Activated CD8-positive, alpha-beta memory T cell treated with anti-CD3 and anti-CD28 coated beads for 4 hours (primary cell): ENCODE results near the gene ST8SIA4.
"Not testable (repeated sequence)": the region's sequence is repeated elsewhere in the genome, so short reads cannot be mapped to it uniquely, and the experiment has no call there.

Source experiments
- DNase-seq, 2 donors: peaks; one replicate each; pipeline ENCODE4 v3.0.0-alpha.2; 2020; ENCODE audit warnings: low read depth in 2 of 2

Gene ST8SIA4

GRCh38 chr5:100788417-100788816, 114.7 kb downstream of the ST8SIA4 start:
- no peak for DNase-seq

GRCh38 chr5:100787648-100788047, 115.4 kb downstream of the ST8SIA4 start:
- DNase-seq: no peak

- not testable (repeated sequence) for DNase-seq
These were observed 117.5 kb downstream of the ST8SIA4 start for GRCh38 chr5:100785536-100785935.

- DNase-seq: no peak
These were observed 122.7 kb downstream of the ST8SIA4 start for GRCh38 chr5:100780376-100780870.

- DNase-seq: no peak
These were observed 123.3 kb downstream of the ST8SIA4 start for GRCh38 chr5:100779669-100780375.

- no peak for DNase-seq
These were observed 125.3 kb downstream of the ST8SIA4 start for GRCh38 chr5:100777680-100778300.

- no peak for DNase-seq
These were observed 127.6 kb downstream of the ST8SIA4 start for GRCh38 chr5:100775533-100775855.

GRCh38 chr5:100772548-100772947, 130.5 kb downstream of the ST8SIA4 start:
- no peak for DNase-seq

- no peak for DNase-seq
These were observed 131.1 kb downstream of the ST8SIA4 start for GRCh38 chr5:100772006-100772405.

- DNase-seq: no peak
These were observed 131.9 kb downstream of the ST8SIA4 start for GRCh38 chr5:100771181-100771580.

GRCh38 chr5:100768221-100768620, 134.9 kb downstream of the ST8SIA4 start:
- DNase-seq: no peak

GRCh38 chr5:100762995-100763394, 140.1 kb downstream of the ST8SIA4 start:
- DNase-seq: no peak

GRCh38 chr5:100762108-100762507, 141.0 kb downstream of the ST8SIA4 start:
- no peak for DNase-seq

- DNase-seq: no peak
These were observed 141.9 kb downstream of the ST8SIA4 start for GRCh38 chr5:100761192-100761591.

GRCh38 chr5:100760688-100761087, 142.4 kb downstream of the ST8SIA4 start:
- no peak for DNase-seq

- no peak for DNase-seq
These were observed 144.3 kb downstream of the ST8SIA4 start for GRCh38 chr5:100758780-100759179.

GRCh38 chr5:100758306-100758705, 144.8 kb downstream of the ST8SIA4 start:
- DNase-seq: no peak

GRCh38 chr5:100757618-100758017, 145.5 kb downstream of the ST8SIA4 start:
- DNase-seq: no peak
